ENCODE results near the gene ITSN1.

GRCh38 chr21:33661146-33661545 lies 18.8 kb downstream of the ITSN1 start:
- TF ChIP-seq POLR2A (IDR thresholded peaks at IDR 0.05) (no peak), CTCF (IDR thresholded peaks at IDR 0.05 in 4 of 5, conservative IDR thresholded peaks at IDR 0.05 in 1 of 5) (no peak)

Data from gastrocnemius medialis (tissue), 4 donors.